H1 (cell line): Measurements from ENCODE around the gene PAX4.

Experiments used
- CHD2 ChIP-seq: IDR thresholded peaks from 2 replicates; pipeline ENCODE4 v1.6.1; 2012; ENCODE audit warnings: low read length, improper control_type of control experiment
- EP300 ChIP-seq, 2 experiments: IDR thresholded peaks; 1 replicate in 1 of 2; 2 replicates in 1 of 2; pipeline ENCODE4 v1.6.1; 2011 to 2012; ENCODE audit warnings: low read depth in 2 of 2, low read length in 2 of 2, mild to moderate bottlenecking in 2 of 2, borderline replicate concordance in 1 of 2, inconsistent platforms in 1 of 2, moderate library complexity in 1 of 2
- GABPA ChIP-seq: IDR thresholded peaks from 2 replicates; pipeline ENCODE4 v1.6.1; 2011; ENCODE audit warnings: mild to moderate bottlenecking, low read length, moderate library complexity, borderline replicate concordance; ENCODE audit not compliant: insufficient read depth
- POLR2A ChIP-seq, 2 experiments: IDR thresholded peaks; 1 replicate in 1 of 2; 2 replicates in 1 of 2; pipeline ENCODE4 v1.6.1; 2011; ENCODE audit warnings: low read depth in 2 of 2, low read length in 2 of 2, mild to moderate bottlenecking in 2 of 2; ENCODE audit errors: control extremely low read depth in 1 of 2
- RFX5 ChIP-seq: IDR thresholded peaks from 2 replicates; pipeline ENCODE4 v1.6.1; 2011; ENCODE audit warnings: low read depth, low read length, improper control_type of control experiment, borderline replicate concordance
- SUZ12 ChIP-seq: fragments of 200-600 bp; sonication (generic); IDR thresholded peaks from 2 replicates; pipeline ENCODE4 v1.6.1; 2012; ENCODE audit warnings: mild to moderate bottlenecking, inconsistent platforms, low read length, moderate library complexity, mixed read lengths
- ZNF274 ChIP-seq: IDR thresholded peaks from 2 replicates; pipeline ENCODE4 v1.7.0; 2012; ENCODE audit warnings: low read length, borderline replicate concordance; ENCODE audit errors: extremely low read depth
- TF ChIP-seq, protein P1 (sequence below), 3 experiments: IDR thresholded peaks; 1 replicate in 2 of 3; 2 replicates in 1 of 3; pipeline versions ENCODE4 v1.5.1 to v1.6.1; 2011; ENCODE audit warnings: low read length in 3 of 3, mild to moderate bottlenecking in 3 of 3, inconsistent platforms in 2 of 3, low read depth in 1 of 3, moderate library complexity in 1 of 3; ENCODE audit not compliant: insufficient read depth in 1 of 3; ENCODE audit errors: control extremely low read depth in 1 of 3

DNA sequence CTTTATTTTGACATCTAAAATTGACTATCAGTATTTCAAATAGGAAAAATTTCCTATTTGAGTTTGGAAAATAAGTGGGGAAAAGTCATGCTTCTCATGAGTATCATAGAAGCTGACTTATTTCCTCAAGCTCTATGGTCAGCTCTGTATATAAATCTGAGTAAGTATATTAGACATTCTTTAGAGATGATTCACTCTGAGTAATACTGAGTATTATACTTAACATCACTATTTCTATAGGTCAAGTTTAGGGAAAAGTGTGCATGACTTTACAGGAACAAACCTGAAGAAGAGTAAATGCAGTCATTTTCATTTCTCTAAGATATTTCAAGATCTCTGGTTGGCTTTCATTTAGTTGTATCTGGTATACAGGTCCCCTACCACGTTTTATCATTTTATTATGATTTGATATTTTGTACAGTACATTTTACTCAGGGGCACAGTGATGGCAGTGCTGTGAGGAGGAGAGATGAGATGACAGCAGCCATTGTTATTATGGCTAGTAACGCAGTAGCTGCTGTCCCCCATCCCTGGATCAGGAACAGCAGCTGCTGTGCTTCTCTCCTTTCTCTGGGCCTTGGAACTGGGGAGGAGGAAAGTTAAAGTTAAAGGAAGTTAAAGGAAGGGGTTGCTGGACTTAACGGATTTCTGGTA lies 49.2 kb upstream of the PAX4 start:
- TF ChIP-seq GABPA (no peak), EP300 (IDR thresholded peaks at IDR 0.05; ENCODE audit: borderline replicate concordance in 1 of 2, low read depth in 2 of 2, low read length in 2 of 2) (no peak), ZNF274 (no peak), SUZ12 (no peak), POLR2A (IDR thresholded peaks at IDR 0.05; ENCODE audit: control extremely low read depth in 1 of 2, low read depth in 2 of 2, low read length in 2 of 2) (no peak), RFX5 (no peak), CHD2 (no peak)
- TF ChIP-seq, protein P1, sequence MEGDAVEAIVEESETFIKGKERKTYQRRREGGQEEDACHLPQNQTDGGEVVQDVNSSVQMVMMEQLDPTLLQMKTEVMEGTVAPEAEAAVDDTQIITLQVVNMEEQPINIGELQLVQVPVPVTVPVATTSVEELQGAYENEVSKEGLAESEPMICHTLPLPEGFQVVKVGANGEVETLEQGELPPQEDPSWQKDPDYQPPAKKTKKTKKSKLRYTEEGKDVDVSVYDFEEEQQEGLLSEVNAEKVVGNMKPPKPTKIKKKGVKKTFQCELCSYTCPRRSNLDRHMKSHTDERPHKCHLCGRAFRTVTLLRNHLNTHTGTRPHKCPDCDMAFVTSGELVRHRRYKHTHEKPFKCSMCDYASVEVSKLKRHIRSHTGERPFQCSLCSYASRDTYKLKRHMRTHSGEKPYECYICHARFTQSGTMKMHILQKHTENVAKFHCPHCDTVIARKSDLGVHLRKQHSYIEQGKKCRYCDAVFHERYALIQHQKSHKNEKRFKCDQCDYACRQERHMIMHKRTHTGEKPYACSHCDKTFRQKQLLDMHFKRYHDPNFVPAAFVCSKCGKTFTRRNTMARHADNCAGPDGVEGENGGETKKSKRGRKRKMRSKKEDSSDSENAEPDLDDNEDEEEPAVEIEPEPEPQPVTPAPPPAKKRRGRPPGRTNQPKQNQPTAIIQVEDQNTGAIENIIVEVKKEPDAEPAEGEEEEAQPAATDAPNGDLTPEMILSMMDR (IDR thresholded peaks at IDR 0.05; ENCODE audit: control extremely low read depth in 1 of 3, insufficient read depth in 1 of 3, low read depth in 1 of 3, low read length in 3 of 3) = no peak
